Muscle of leg (tissue), 11 donors: ENCODE measurements around the gene SURF1. TPM values are rescaled to one million over a fixed set of nuclear protein-coding genes. Genes with fewer than 3 reads are reported as not detected.
"Not testable (repeated sequence)": the region's sequence is repeated elsewhere in the genome, so short reads cannot be mapped to it uniquely, and the experiment has no call there.

Experiments
- DNase-seq: peaks from one replicate; pipeline ENCODE4 v3.0.0; 2013
- H3K27ac ChIP-seq: one replicate; pipeline ENCODE4 v1.5.1; 2013; ENCODE audit warnings: mild to moderate bottlenecking, low read length, control low read depth
- H3K27me3 ChIP-seq: one replicate; pipeline ENCODE4 v1.6.1; 2013; ENCODE audit warnings: low read length; ENCODE audit not compliant: control insufficient read depth, insufficient read depth
- H3K36me3 ChIP-seq: one replicate; pipeline ENCODE4 v1.6.1; 2013; ENCODE audit warnings: low read length; ENCODE audit not compliant: control insufficient read depth, insufficient read depth
- H3K4me1 ChIP-seq: one replicate; pipeline ENCODE4 v1.6.1; 2013; ENCODE audit warnings: low read length; ENCODE audit not compliant: control insufficient read depth, insufficient read depth
- H3K4me3 ChIP-seq: one replicate; pipeline ENCODE4 v1.5.1; 2013; ENCODE audit warnings: low read length, control low read depth
- H3K9me3 ChIP-seq: replicated peaks from 2 replicates; pipeline ENCODE4 v1.6.1; 2013; ENCODE audit warnings: low read depth, low read length; ENCODE audit not compliant: control insufficient read depth
- WGBS: methylation state at CpG from one replicate; pipeline ENCODE4 v1.1.5; 2013; ENCODE audit warnings: missing lambda C conversion rate; ENCODE audit not compliant: insufficient coverage; 5-methylcytosine and 5-hydroxymethylcytosine counted together
- polyA plus RNA-seq, 8 donors: library from polyadenylated mRNA; unstranded; fragments of 120-200 nt; gene quantifications; one replicate each; pipeline versions ENCODE4 v1.2.1 to v1.2.3, GENCODE V29; 2013; ENCODE audit warnings: inconsistent platforms in 1 of 8, low replicate concordance in 1 of 8; ENCODE audit not compliant: insufficient read length in 8 of 8, insufficient read depth in 1 of 8
- total RNA-seq: library from RNA; stranded (reverse); fragments of 120-200 nt; gene quantifications from one replicate; pipeline ENCODE4 v1.2.4, GENCODE V29; 2013

Gene SURF1
- total and polyA plus RNA-seq, 9 donors, result 19.3 to 36.5 (median 26.8) TPM

DNA sequence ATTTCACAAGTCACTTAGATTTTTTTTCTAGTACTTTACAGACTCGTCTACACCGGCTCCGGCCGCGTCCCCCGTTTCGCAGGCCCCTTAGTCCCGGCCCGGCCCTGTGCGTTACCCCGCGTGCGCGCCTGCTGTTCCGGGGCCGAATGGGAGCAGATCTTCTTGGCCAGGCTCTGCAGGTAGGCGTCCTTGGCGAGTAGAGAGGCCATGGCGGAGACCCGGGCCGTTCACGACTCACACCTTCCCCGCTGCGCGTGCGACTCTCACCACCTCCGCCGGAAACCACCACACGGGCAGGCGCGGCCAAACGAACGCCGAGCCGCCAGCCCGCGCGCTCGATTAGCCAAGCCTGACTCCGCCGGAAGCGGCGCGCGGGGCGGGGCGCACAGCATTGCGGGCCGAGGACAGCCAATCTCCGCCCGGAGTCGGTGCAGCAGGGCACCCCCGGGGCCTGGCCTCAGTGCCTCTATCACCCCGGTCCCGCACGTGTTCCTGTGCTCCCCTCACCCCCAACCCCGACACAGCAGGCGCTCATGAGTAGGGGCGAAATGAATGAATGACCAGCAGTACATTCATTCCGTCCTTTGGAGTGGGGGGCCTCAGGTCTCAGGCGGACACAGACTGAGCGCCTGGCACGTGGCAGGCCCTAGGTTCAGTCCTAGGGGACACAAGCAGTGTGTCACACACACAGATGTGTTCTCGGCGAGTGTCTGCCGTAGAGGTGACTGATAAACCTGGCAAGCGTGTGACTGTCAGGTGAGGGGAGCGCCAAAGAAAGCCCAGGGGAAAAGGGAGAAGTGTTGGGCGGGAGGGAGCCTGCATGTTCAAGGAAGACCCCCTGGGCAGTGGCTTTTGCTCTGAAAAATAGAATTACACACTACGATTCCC lies 20.1 kb downstream of the SURF1 start, which contains the start of gene SURF6:
Gene SURF6, minus strand, starts transcription at position 265 of the 888 bp plus-strand sequence. Its CDS starts 56 bp downstream, at position 209.
- Histone ChIP-seq H3K9me3 (no peaks in the 10 kb centered on the region), H3K4me1 (peaks cover 16% of the 10 kb centered on the region), H3K36me3 (peaks cover 64% of the 10 kb centered on the region), H3K27me3 (no peaks in the 10 kb centered on the region), H3K27ac (peak within 1 kb of the TSS; percentile 66), H3K4me3 (peak within 1 kb of the TSS; percentile 88)
- DNase-seq, result peak; percentile 96
- under 1% methylated on average over 54 of the region's 70 CpGs for WGBS

DNA sequence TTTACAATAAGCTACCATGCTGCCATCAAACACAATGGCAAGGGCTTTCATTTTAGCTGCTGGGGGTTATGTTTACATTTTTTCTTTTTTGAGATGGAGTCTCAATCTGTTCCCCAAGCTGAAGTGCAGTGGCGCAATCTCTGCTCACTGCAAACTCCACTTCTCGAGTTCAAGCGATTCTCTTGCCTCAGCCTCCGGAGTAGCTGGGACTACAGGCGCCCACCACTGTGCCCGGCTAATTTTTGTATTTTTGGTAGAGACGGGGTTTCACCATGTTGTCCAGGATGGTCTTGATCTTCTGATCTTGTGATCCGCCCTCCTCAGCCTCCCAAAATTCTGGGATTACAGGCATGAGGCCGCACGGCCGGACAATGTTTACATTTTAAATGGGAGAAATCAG lies 21.4 kb downstream of the SURF1 start:
- H3K4me3 ChIP-seq, result peak overlapping the region; percentile 88

DNA sequence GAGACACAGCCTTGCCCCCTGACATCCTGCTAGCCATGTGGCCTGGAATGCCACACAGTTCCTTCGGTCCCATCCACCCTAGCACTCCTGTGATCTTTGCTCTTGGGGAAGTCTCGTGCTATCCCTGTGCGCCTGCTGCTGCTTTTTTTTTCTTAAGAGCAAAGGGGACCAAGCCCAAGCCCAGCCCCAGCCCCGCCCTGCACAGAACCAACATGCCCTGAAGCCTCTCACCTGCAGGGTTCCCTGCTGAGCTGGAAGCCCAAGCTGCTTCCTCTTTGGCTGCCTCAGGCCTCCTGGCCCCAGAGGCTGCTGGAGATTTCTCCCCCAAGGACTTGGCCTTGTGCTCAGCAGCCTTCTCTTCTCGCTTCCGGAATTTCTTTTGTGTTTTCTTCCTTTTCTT lies 22.1 kb downstream of the SURF1 start:
- Histone ChIP-seq H3K27me3 (no peaks in the 10 kb centered on the region), H3K36me3 (peaks cover 57% of the 10 kb centered on the region), H3K4me1 (peaks cover 16% of the 10 kb centered on the region), H3K4me3 (no peak overlapping the region), H3K9me3 (no peaks in the 10 kb centered on the region), H3K27ac (no peak overlapping the region)
- WGBS, result 86% methylated on average over 6 of the region's 6 CpGs
- DNase-seq, result no peak

More for the DNA sequence above, 21.4 kb downstream of the SURF1 start:
- not testable (repeated sequence) for DNase-seq, H3K27me3 ChIP-seq, H3K9me3 ChIP-seq, H3K27ac ChIP-seq
- 87% methylated on average over 7 of the region's 11 CpGs for WGBS
- peaks cover 16% of the 10 kb centered on the region for H3K4me1 ChIP-seq
- H3K36me3 ChIP-seq, result peaks cover 63% of the 10 kb centered on the region

DNA sequence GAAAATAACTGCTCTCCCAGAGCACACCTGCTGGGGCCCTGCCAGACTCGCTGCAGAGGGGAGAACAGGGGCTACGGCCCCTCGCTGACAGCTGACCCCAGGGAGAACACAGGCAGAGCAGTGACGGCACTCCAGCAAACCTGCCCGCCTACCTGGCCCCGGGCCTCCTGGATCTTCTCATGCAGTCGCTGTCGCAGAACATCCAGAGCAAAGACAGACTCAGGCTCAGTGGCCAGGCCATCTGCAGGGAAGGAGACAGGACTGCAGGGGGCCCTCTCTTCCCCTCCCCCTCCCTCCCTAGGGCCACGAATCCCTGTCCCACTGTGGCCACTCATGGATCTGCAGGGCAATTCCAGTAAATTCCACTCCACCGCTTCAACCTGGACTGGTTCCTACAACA lies 22.7 kb downstream of the SURF1 start:
- WGBS, result 86% methylated on average over 10 of the region's 10 CpGs
- Histone ChIP-seq H3K4me1 (peaks cover 16% of the 10 kb centered on the region), H3K9me3 (no peaks in the 10 kb centered on the region), H3K4me3 (no peak overlapping the region), H3K36me3 (peaks cover 51% of the 10 kb centered on the region), H3K27me3 (no peaks in the 10 kb centered on the region), H3K27ac (no peak overlapping the region)
- DNase-seq, result no peak

DNA sequence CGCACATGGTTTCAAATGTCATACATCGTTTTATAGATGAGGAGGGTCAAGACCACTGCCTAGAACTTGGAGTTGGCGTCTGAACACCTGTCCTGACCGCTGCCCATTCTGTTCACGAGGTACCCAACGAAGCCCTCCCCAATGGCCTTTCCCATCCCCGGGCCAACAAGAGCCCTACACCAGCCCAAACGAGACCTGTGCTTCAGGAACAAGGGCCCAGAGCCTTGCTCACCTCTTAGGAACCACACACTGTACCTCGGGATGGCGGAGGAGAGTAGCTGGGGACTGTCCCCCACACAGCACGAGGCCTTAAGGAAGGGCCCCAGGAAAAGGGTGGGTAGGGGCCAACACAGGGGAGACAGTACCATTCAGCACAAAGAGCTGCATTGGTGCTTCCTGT lies 23.3 kb downstream of the SURF1 start:
- Histone ChIP-seq H3K9me3 (no peaks in the 10 kb centered on the region), H3K4me3 (no peak overlapping the region), H3K4me1 (peaks cover 16% of the 10 kb centered on the region), H3K27me3 (no peaks in the 10 kb centered on the region), H3K27ac (no peak overlapping the region), H3K36me3 (peaks cover 52% of the 10 kb centered on the region)
- no peak for DNase-seq
- WGBS, result 89% methylated on average over 6 of the region's 11 CpGs

DNA sequence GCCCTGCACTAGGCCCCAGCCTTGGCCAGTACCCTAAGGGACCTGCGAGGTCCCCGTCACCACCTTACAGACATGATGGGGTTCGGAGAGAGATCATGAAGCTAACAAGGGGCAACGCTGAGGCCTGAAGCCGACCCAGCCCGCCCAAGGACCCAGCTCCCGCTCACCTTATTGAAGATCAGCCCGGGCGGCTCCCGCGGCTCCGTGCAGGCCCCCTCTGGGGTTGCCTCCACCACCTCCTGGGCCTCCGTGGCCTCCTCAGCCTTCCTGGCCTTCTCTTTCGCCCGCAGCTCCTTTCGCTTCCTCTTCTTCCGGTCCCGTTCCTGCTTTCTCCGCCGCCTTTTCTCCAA lies 23.9 kb downstream of the SURF1 start:
- WGBS, result 88% methylated on average over 16 of the region's 20 CpGs
- H3K27me3 ChIP-seq, result no peaks in the 10 kb centered on the region
- H3K4me3 ChIP-seq, result no peak overlapping the region
- DNase-seq, result no peak
- peaks cover 16% of the 10 kb centered on the region for H3K4me1 ChIP-seq
- no peaks in the 10 kb centered on the region for H3K9me3 ChIP-seq
- H3K27ac ChIP-seq, result no peak overlapping the region
- peaks cover 50% of the 10 kb centered on the region for H3K36me3 ChIP-seq

DNA sequence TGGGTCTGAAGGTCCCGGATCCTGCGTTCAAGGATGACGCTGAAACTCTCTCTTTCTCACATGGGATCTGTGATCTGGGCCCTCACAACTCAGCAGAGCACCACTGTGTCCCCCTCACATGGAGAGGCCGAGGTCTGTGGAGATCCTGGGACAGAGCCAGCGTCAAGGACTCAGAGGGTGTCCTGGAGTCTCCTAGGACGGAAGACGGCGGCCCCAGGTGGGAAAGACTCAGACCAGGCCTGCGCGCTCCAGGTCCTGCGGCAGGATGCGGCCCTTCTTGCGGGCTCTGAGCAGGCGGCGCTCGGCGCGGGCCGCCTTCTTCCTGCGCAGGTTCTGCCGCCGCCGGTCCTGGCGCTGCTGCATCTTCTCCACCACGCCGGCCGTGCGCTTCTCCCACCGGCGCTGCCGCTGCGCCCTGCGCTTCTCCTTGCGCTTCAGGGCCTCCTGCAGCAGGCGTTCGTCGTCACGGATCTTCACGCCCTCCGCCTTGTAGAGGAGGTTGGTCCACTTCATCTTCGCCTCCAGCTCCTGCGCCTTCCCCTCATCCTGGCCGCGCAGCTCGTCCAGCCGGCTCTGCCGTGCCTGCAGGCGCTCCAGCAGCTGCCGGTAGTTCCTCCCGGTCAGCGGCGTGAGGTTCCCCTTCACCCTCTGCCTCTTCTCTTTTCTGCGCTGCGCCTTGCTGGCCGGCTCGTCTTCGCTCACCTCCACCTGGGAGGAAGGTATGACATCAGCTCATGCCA lies 24.5 kb downstream of the SURF1 start:
- Histone ChIP-seq H3K4me3 (no peak overlapping the region), H3K27ac (no peak overlapping the region), H3K27me3 (no peaks in the 10 kb centered on the region), H3K9me3 (no peaks in the 10 kb centered on the region), H3K36me3 (peaks cover 50% of the 10 kb centered on the region), H3K4me1 (peaks cover 16% of the 10 kb centered on the region)
- no peak for DNase-seq
- whole genome bisulfite sequencing, result 95% methylated on average over 57 of the region's 57 CpGs

DNA sequence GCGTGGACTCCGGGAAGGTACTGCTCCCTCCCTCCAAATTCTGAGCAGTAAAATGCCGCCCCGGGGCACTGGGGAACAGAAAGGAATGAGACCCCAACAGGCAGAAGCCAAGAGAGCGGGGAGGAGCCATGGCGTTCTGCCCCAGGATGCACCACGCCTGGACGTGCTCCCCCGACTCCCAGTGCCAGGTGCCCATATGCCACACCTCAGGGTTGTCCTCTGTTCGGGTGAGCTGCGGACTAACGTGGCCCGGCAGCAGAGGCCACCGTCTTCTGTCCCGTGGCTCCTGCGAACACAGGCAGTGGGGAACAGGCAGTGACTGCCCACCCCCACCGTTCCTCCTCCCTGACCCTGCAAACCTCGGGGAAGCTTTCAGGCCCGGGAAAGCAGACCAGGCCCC lies 25.1 kb downstream of the SURF1 start:
- Histone ChIP-seq H3K27ac (no peak overlapping the region), H3K9me3 (no peaks in the 10 kb centered on the region), H3K36me3 (peaks cover 50% of the 10 kb centered on the region), H3K27me3 (no peaks in the 10 kb centered on the region), H3K4me3 (no peak overlapping the region), H3K4me1 (peaks cover 10% of the 10 kb centered on the region)
- 87% methylated on average over 17 of the region's 19 CpGs for WGBS
- DNase-seq, result no peak

DNA sequence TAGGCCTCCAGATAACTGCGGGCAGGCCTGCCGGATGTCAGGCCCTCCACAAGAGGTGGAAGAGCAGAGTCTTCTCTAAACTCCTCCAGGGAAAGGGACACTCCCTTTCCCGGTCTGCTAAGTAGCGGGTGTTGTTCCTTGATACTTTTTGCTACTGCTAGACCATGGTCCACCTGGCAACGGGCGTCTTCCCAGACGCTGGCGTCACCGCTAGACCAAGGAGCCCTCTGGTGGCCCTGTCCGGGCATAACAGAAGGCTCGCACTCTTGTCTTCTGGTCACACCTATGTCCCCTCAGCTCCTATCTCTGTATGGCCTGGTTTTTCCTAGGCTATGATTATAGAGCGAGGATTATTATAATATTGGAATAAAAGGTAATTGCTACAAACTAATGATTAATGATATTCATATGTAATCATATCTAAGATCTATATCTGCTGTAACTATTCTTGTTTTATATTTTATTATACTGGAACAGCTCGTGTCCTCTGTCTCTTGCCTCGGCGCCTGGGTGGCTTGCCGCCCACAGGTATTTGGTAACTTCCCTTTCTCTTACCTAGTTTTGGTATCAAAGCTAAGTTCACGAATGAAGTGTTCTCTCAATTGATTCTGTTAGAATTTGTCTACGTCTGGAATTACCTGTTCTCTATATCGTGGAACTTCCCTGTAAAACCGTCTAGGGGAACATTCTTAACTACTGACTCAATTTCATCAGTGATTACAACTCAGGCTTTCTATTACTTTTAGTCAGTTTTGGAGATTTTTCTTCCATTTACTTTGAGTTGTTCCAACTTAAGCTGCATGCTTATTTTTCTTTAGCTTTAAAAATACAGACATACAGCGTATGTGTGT lies 26.8 kb downstream of the SURF1 start:
- not testable (repeated sequence) for H3K9me3 ChIP-seq, DNase-seq, H3K27me3 ChIP-seq, H3K4me1 ChIP-seq, H3K27ac ChIP-seq, H3K4me3 ChIP-seq
- H3K36me3 ChIP-seq, result peaks cover 47% of the 10 kb centered on the region
- WGBS, result 19% methylated on average over 7 of the region's 21 CpGs
